K562 (cell line): ENCODE results near the gene SGMS1. TPM values are rescaled to one million over a fixed set of nuclear protein-coding genes. Genes with fewer than 3 reads are reported as not detected.
A peak's percentile ranks its signal among the peaks of the same experiment; 100 is the strongest.

Source experiments
- ATAC-seq: fragments of 200-7000 bp; cut with Tn5 transposase; 3 replicates; pipeline ENCODE4 v1.9.1; 2020; ENCODE audit warnings: moderate library complexity
- BruUV-seq: library from RNA; stranded (reverse); fragments of 400-500 nt; replicated peaks from 2 replicates; lab custom pipeline; 2021; lab: Mats Ljungman, UMichigan
- CTCF ChIA-PET: fragments of 300-600 bp; formaldehyde crosslinking; extraction: SDS; loops from one replicate; lab custom pipeline; 2021; ENCODE audit warnings: low intra/inter-chr PET ratio; lab: Yijun Ruan, JAX
- POLR2A ChIA-PET: fragments of 300-600, 350-650 bp; sonication (Branson Sonifier 250); formaldehyde crosslinking; extraction: SDS; loops from one replicate; lab custom pipeline; 2021; ENCODE audit warnings: antibody characterized with exemption, inconsistent platforms; lab: Yijun Ruan, JAX
- DNase-seq, 4 experiments: peaks; one replicate each; pipeline versions ENCODE4 v3.0.0 to v3.0.0-alpha.2; 2011 to 2018; ENCODE audit warnings: low spot score in 3 of 4, mixed read lengths in 3 of 4; ENCODE audit errors: extremely low read depth in 1 of 4
- FAIRE-seq: peaks from 2 replicates; lab custom pipeline; 2011; peaks lifted over from hg19 to GRCh38; lab: Jason Lieb, UNC
- H2AFZ ChIP-seq: 2 replicates; pipeline ENCODE4 v1.6.0; 2011; ENCODE audit warnings: low read depth, low read length, control low read depth, inconsistent platforms
- H3K27ac ChIP-seq: fragments of 200-600 bp; 3 replicates; pipeline ENCODE4 v1.8.0; 2011; ENCODE audit warnings: low read depth, mild to moderate bottlenecking, control low read depth, inconsistent platforms, low read length, moderate library complexity, mixed read lengths; ENCODE audit errors: extremely low read depth
- H3K27me3 ChIP-seq, 2 experiments: fragments of 300-600 bp in 1 of 2; 2 replicates in 1 of 2; 3 replicates in 1 of 2; pipeline versions ENCODE4 v1.6.0 to v1.8.0; 2011; ENCODE audit warnings: inconsistent platforms in 2 of 2, low read length in 2 of 2, mild to moderate bottlenecking in 1 of 2, mixed read lengths in 1 of 2, moderate library complexity in 1 of 2; ENCODE audit not compliant: control insufficient read depth in 2 of 2, insufficient read depth in 2 of 2
- H3K36me3 ChIP-seq: fragments of 300-600 bp; 3 replicates; pipeline ENCODE4 v1.8.0; 2011; ENCODE audit warnings: mild to moderate bottlenecking, low read length, inconsistent platforms; ENCODE audit not compliant: control insufficient read depth, insufficient read depth
- H3K4me1 ChIP-seq, 2 experiments: fragments of 200-600 bp in 1 of 2; replicated peaks in 1 of 2; 2 replicates in 1 of 2; 3 replicates in 1 of 2; pipeline versions ENCODE4 v1.5.1 to v1.8.0; 2011; ENCODE audit warnings: inconsistent platforms in 2 of 2, low read length in 2 of 2, mild to moderate bottlenecking in 1 of 2, mixed read lengths in 1 of 2, moderate library complexity in 1 of 2; ENCODE audit not compliant: control insufficient read depth in 2 of 2, insufficient read depth in 2 of 2
- H3K4me2 ChIP-seq: 2 replicates; pipeline ENCODE4 v1.6.1; 2011; ENCODE audit warnings: low read length, control low read depth, inconsistent platforms, mixed read lengths; ENCODE audit not compliant: insufficient read depth
- H3K4me3 ChIP-seq: fragments of 200-600 bp; sonication (generic), shearing (Covaris generic); 2 replicates; pipeline ENCODE4 v1.5.1; 2016; ENCODE audit warnings: control low read depth, inconsistent platforms
- H3K79me2 ChIP-seq: fragments of 200-600 bp; 3 replicates; pipeline ENCODE4 v1.8.0; 2011; ENCODE audit warnings: low read length, inconsistent platforms; ENCODE audit not compliant: control insufficient read depth, insufficient read depth
- H3K9ac ChIP-seq, 2 experiments: 2 replicates each; pipeline versions ENCODE4 v1.6.0 to v1.6.1; 2011; ENCODE audit warnings: low read depth in 2 of 2, low read length in 2 of 2, control low read depth in 1 of 2, inconsistent platforms in 1 of 2, mild to moderate bottlenecking in 1 of 2, mixed read lengths in 1 of 2; ENCODE audit not compliant: insufficient read depth in 1 of 2
- H3K9me1 ChIP-seq: one replicate; pipeline ENCODE4 v1.6.0; 2011; ENCODE audit warnings: inconsistent platforms, mild to moderate bottlenecking, low read length, moderate library complexity; ENCODE audit not compliant: control insufficient read depth, insufficient read depth
- H3K9me3 ChIP-seq: replicated peaks from 2 replicates; pipeline ENCODE4 v1.5.1; 2011; ENCODE audit warnings: low read depth, low read length, inconsistent platforms; ENCODE audit not compliant: control insufficient read depth, insufficient read depth
- H4K20me1 ChIP-seq: replicated peaks from 2 replicates; pipeline ENCODE4 v1.6.1; 2011; ENCODE audit warnings: low read length, inconsistent platforms, mixed read lengths; ENCODE audit not compliant: control insufficient read depth, insufficient read depth
- CTBP1 ChIP-seq: fragments of 450-650 bp; IDR thresholded peaks from 2 replicates; pipeline ENCODE4 v1.6.1; 2016; ENCODE audit warnings: borderline replicate concordance
- HNRNPLL ChIP-seq: fragments of 200-400 bp; formaldehyde crosslinking; IDR thresholded peaks from 2 replicates; pipeline ENCODE4 v1.6.1; 2017; ENCODE audit warnings: low read length, low read depth, mild to moderate bottlenecking; ENCODE audit not compliant: poor library complexity, severe bottlenecking
- NEUROD1 ChIP-seq: fragments of 150-350 bp; IDR thresholded peaks from 2 replicates; pipeline ENCODE4 v1.6.1; 2014; ENCODE audit warnings: borderline replicate concordance, low read length, low read depth; ENCODE audit not compliant: partially characterized antibody
- NR2C1 ChIP-seq, 2 experiments: fragments of 450-650 bp; IDR thresholded peaks; 2 replicates each; pipeline ENCODE4 v1.6.1; 2017; ENCODE audit warnings: mild to moderate bottlenecking in 2 of 2, antibody characterized with exemption in 1 of 2, inconsistent platforms in 1 of 2, missing compliant biosample characterization in 1 of 2, missing genetic modification characterization in 1 of 2
- TFAM ChIP-seq: fragments of 250-450 bp; sonication (Bioruptor Pico); conservative IDR thresholded peaks from 2 replicates; pipeline ENCODE4 v1.5.0; 2021; ENCODE audit warnings: mild to moderate bottlenecking, moderate library complexity
- ZNF140 ChIP-seq: fragments of 250-450 bp; sonication (Bioruptor Pico); IDR thresholded peaks from 2 replicates; pipeline ENCODE4 v1.8.0; 2021; ENCODE audit warnings: moderate library complexity, mild to moderate bottlenecking, inconsistent platforms
- ZNF143 ChIP-seq: sonication (generic); formaldehyde crosslinking; IDR thresholded peaks from 2 replicates; pipeline ENCODE4 v1.9.0; 2022; ENCODE audit warnings: mild to moderate bottlenecking, missing genetic modification reagents
- ZNF668 ChIP-seq: fragments of 250-450 bp; sonication (Bioruptor Pico); IDR thresholded peaks from 2 replicates; pipeline ENCODE4 v1.8.0; 2022; ENCODE audit warnings: mild to moderate bottlenecking, inconsistent platforms
- WGBS: fragments of 100-300 bp; shearing (Covaris generic); methylation state at CpG from one replicate; pipeline ENCODE4 v1.1.6; 2016; ENCODE audit warnings: low coverage, mixed read lengths; ENCODE audit not compliant: insufficient coverage; ENCODE audit errors: missing lambda C conversion rate; 5-methylcytosine and 5-hydroxymethylcytosine counted together
- in situ Hi-C: fragments of 300-500 bp; cut with MboI; formaldehyde crosslinking; loops from 4 replicates; pipeline ENCODE4 v1.15.0; 2018; ENCODE audit warnings: inconsistent platforms, mixed read lengths
- intact Hi-C: fragments of 100-400 bp; cut with micrococcal nuclease; formaldehyde crosslinking; loops from 2 replicates; pipeline ENCODE4 v1.14.2; 2022
- polyA plus RNA-seq, 8 experiments: library from polyadenylated mRNA; depleted of rRNA in 4 of 8; stranded (reverse) in 5 of 8; unstranded in 3 of 8; fragments of >200 nt; fragmentation: Nextera tagmentation in 2 of 8; fragmentation: Illumina TruSeq in 1 of 8; extraction: Ambion mirVana in 2 of 8; extraction: Trizol in 1 of 8; gene quantifications; 2 replicates each; pipeline versions ENCODE4 v1.2.1 to v1.2.3, GENCODE V29; 2011 to 2014; ENCODE audit warnings: inconsistent platforms in 1 of 8, missing spikeins in 1 of 8
- total RNA-seq, 7 experiments: library from RNA; depleted of rRNA in 6 of 7; stranded (reverse); fragments of >200 nt in 6 of 7; fragmentation: Illumina TruSeq in 2 of 7; extraction: Trizol in 2 of 7; gene quantifications; 2 replicates each; pipeline versions ENCODE4 v1.2.1 to v1.2.3, GENCODE V29; 2011 to 2021; ENCODE audit warnings: low replicate concordance in 1 of 7
- TF ChIP-seq, protein P1 (sequence below): IDR thresholded peaks from 2 replicates; pipeline ENCODE4 v1.6.1; 2016; ENCODE audit warnings: missing genetic modification characterization, missing compliant biosample characterization
- TF ChIP-seq, protein P2 (sequence below): fragments of 450-650 bp; formaldehyde crosslinking; IDR thresholded peaks from 2 replicates; pipeline ENCODE4 v1.4.0; 2020; ENCODE audit warnings: mild to moderate bottlenecking, moderate library complexity

SGMS1 gene
- total and polyA plus RNA-seq, 9 of the 15 experiments (the other 6 are each of a cell fraction or from before 2014, with no cell fraction given): 22.6 to 232 (median 82.2) TPM

DNA sequence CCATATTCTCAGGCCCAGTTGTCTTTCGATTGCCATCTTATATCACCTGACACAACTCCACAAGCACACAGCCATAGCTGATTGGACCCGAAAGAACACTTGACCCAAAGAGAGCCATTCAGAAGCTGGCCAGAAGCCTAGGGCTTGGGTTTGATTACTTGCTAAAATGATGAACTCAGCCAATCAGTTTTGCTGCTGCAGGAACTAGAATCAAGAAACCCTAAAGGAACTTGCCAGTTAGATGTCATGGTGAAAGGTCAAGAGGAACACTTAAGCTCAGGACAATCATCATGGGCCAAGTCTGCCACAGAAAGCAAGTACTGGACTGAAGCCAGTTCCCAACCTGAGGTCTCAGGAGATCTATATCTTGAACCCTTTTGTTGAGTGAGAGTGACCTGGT, 150.0 kb downstream of the SGMS1 start:
- POLR2A ChIA-PET: interaction anchor here (0.9 kb wide), 1 partner anchor 24 kb away, joined by 3 read pairs; no protein-coding TSS in a partner anchor
- no peaks in the 10 kb centered on the region for H3K9me1 ChIP-seq
- no peak overlapping the region for H3K4me2 ChIP-seq
- H3K4me3 ChIP-seq: no peak overlapping the region
- H3K27me3 ChIP-seq: no peaks in the 10 kb centered on the region
- peaks cover 5% of the 10 kb centered on the region for H3K9me3 ChIP-seq
- no TSS peak for BruUV-seq
- intact Hi-C loops: no loop called here
- in situ Hi-C loops: no loop called here
- peak in 1 of 4 experiments; percentile 16 for DNase-seq
- no peak; the same call in 2 of the 3 replicates for ATAC-seq
- no peak for FAIRE-seq
- no peak overlapping the region for H3K27ac ChIP-seq
- CTCF ChIA-PET: no interaction called here
- TF ChIP-seq CTBP1 (no peak), NR2C1 (IDR thresholded peaks at IDR 0.05) (no peak), NR2C1 (tag; IDR thresholded peaks at IDR 0.05) (peak; percentile 41; the same call in 1 of the 2 replicates)
- no peak overlapping the region for H3K9ac ChIP-seq
- no peaks in the 10 kb centered on the region; a peak in 3 of 5 replicates for H3K4me1 ChIP-seq
- no peak overlapping the region for H2AFZ ChIP-seq
- no peaks in the 10 kb centered on the region for H4K20me1 ChIP-seq
- H3K79me2 ChIP-seq: peaks cover 9% of the 10 kb centered on the region; the same call in 1 of the 3 replicates
- WGBS: 86% methylated on average over 2 of the region's 2 CpGs
- H3K36me3 ChIP-seq: peaks cover 2% of the 10 kb centered on the region; the same call in 1 of the 3 replicates

DNA sequence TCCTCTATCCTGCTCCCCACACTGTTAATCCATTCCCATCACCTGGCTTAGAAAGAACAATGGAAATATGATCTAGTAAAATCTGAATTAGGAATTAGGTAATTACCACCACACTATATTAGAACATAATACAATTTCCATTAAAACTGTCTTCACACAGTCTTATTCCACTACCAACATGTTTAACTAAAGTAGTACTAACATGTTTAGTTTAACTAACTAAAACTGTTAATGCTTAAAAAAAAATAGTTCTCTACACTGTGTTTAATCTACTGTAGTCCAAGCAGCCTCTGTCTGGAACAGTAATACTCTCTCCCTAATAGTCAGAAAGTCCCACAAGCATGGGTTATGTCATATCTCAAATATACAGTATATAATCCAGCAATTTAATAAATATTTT, 150.8 kb downstream of the SGMS1 start:
- Histone ChIP-seq H3K9me3 (peaks cover 5% of the 10 kb centered on the region), H4K20me1 (no peaks in the 10 kb centered on the region), H3K4me2 (no peak overlapping the region), H2AFZ (no peak overlapping the region), H3K4me1 (no peaks in the 10 kb centered on the region; a peak in 3 of 5 replicates), H3K27me3 (no peaks in the 10 kb centered on the region), H3K36me3 (peaks cover 2% of the 10 kb centered on the region; the same call in 1 of the 3 replicates), H3K4me3 (no peak overlapping the region), H3K79me2 (peaks cover 10% of the 10 kb centered on the region; the same call in 1 of the 3 replicates), H3K9me1 (no peaks in the 10 kb centered on the region), H3K27ac (no peak overlapping the region), H3K9ac (no peak overlapping the region)
- ChIA-PET POLR2A (interaction anchor here (0.9 kb wide), 1 partner anchor 25 kb away, joined by 3 read pairs; no protein-coding TSS in a partner anchor), CTCF (no interaction called here)
- intact Hi-C loops (no loop called here), in situ Hi-C loops (no loop called here)
- FAIRE-seq (no peak), DNase-seq (no peak), ATAC-seq (no peak)
- no TSS peak for BruUV-seq
- TF ChIP-seq HNRNPLL (no peak), ZNF140 (no peak), NEUROD1 (no peak), TFAM (CRISPR knock-in tag) (no peak), ZNF668 (CRISPR knock-in tag) (no peak), ZNF143 (CRISPR knock-in tag) (no peak)
- TF ChIP-seq, protein P1, sequence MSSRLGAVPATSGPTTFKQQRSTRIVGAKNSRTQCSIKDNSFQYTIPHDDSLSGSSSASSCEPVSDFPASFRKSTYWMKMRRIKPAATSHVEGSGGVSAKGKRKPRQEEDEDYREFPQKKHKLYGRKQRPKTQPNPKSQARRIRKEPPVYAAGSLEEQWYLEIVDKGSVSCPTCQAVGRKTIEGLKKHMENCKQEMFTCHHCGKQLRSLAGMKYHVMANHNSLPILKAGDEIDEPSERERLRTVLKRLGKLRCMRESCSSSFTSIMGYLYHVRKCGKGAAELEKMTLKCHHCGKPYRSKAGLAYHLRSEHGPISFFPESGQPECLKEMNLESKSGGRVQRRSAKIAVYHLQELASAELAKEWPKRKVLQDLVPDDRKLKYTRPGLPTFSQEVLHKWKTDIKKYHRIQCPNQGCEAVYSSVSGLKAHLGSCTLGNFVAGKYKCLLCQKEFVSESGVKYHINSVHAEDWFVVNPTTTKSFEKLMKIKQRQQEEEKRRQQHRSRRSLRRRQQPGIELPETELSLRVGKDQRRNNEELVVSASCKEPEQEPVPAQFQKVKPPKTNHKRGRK: no peak
- TF ChIP-seq, protein P2, sequence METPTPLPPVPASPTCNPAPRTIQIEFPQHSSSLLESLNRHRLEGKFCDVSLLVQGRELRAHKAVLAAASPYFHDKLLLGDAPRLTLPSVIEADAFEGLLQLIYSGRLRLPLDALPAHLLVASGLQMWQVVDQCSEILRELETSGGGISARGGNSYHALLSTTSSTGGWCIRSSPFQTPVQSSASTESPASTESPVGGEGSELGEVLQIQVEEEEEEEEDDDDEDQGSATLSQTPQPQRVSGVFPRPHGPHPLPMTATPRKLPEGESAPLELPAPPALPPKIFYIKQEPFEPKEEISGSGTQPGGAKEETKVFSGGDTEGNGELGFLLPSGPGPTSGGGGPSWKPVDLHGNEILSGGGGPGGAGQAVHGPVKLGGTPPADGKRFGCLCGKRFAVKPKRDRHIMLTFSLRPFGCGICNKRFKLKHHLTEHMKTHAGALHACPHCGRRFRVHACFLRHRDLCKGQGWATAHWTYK: no peak
